NT2/D1 (cell line): Measurements from ENCODE around the gene USP21.

Source experiments
- DNase-seq: peaks from one replicate; pipeline ENCODE4 v3.0.0-alpha.2; 2011; ENCODE audit warnings: low read depth, low spot score
- H3K27me3 ChIP-seq: 2 replicates; pipeline ENCODE4 v1.6.0; 2011; ENCODE audit warnings: mild to moderate bottlenecking; ENCODE audit not compliant: insufficient read length, insufficient read depth
- H3K36me3 ChIP-seq: 2 replicates; pipeline ENCODE4 v1.6.1; 2011; ENCODE audit warnings: mild to moderate bottlenecking, low read length, mixed read lengths; ENCODE audit not compliant: insufficient read depth, insufficient read length
- H3K4me1 ChIP-seq: 2 replicates; pipeline ENCODE4 v1.5.1; 2011; ENCODE audit not compliant: insufficient read depth, insufficient read length
- H3K4me3 ChIP-seq: 2 replicates; pipeline ENCODE4 v1.5.1; 2011; ENCODE audit warnings: low read depth; ENCODE audit not compliant: insufficient read length
- H3K9ac ChIP-seq: 2 replicates; pipeline ENCODE4 v1.6.0; 2011; ENCODE audit warnings: low read depth; ENCODE audit not compliant: insufficient read length
- H3K9me3 ChIP-seq: 2 replicates; pipeline ENCODE4 v1.5.1; 2011; ENCODE audit warnings: mild to moderate bottlenecking, low read length; ENCODE audit not compliant: insufficient read depth
- SUZ12 ChIP-seq: IDR thresholded peaks from 2 replicates; pipeline ENCODE4 v1.6.1; 2011; ENCODE audit not compliant: insufficient read length, insufficient read depth; ENCODE audit errors: extremely low read depth
- YY1 ChIP-seq: IDR thresholded peaks from 2 replicates; pipeline ENCODE4 v1.6.1; 2011; ENCODE audit not compliant: insufficient read length, insufficient read depth
- ZNF274 ChIP-seq: IDR thresholded peaks from 2 replicates; pipeline ENCODE4 v1.6.1; 2011; ENCODE audit warnings: mild to moderate bottlenecking, low read depth, low read length

USP21 gene

DNA sequence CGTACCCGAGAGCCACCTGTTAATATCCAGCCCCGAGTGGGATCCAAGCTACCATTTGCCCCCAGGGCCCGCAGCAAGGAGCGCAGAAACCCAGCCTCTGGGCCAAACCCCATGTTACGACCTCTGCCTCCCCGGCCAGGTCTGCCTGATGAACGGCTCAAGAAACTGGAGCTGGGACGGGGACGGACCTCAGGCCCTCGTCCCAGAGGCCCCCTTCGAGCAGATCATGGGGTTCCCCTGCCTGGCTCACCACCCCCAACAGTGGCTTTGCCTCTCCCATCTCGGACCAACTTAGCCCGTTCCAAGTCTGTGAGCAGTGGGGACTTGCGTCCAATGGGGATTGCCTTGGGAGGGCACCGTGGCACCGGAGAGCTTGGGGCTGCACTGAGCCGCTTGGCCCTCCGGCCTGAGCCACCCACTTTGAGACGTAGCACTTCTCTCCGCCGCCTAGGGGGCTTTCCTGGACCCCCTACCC, 1.4 kb downstream of the USP21 start:
- Histone ChIP-seq H3K9me3 (no peaks in the 10 kb centered on the region), H3K36me3 (peaks cover 78% of the 10 kb centered on the region), H3K4me3 (no peak overlapping the region), H3K4me1 (peaks cover 7% of the 10 kb centered on the region), H3K27me3 (no peaks in the 10 kb centered on the region), H3K9ac (peak overlapping the region; percentile 12)
- no peak for TF ChIP-seq YY1
- TF ChIP-seq SUZ12, result no peak
- TF ChIP-seq ZNF274, result no peak
- no peak for DNase-seq

DNA sequence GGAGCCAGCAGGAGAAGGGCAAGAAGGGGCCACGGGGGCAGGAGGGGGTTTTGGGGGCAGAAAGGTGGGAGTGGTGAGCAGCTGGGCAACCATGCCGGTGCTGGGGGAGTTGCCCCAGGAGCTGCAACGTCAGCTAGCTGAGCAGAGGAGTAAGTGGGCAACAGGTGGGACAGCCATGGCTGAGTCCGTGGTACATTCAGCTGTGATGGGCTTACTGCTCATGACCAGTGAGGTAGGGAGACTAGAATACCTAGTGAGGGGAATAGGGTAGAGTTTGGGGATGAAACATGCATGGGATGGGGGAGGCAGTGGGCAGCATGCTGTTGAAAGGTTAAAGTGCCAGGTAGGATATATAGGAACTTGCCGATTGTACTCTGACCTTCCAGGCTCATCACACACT, 2.4 kb downstream of the USP21 start:
- H3K27me3 ChIP-seq, result no peaks in the 10 kb centered on the region
- H3K9ac ChIP-seq, result peak overlapping the region; percentile 6
- TF ChIP-seq ZNF274, result no peak
- TF ChIP-seq YY1, result no peak
- no peak for TF ChIP-seq SUZ12
- no peak overlapping the region for H3K4me3 ChIP-seq
- no peak for DNase-seq
- no peaks in the 10 kb centered on the region for H3K9me3 ChIP-seq
- H3K4me1 ChIP-seq, result peaks cover 7% of the 10 kb centered on the region
- H3K36me3 ChIP-seq, result peaks cover 75% of the 10 kb centered on the region

DNA sequence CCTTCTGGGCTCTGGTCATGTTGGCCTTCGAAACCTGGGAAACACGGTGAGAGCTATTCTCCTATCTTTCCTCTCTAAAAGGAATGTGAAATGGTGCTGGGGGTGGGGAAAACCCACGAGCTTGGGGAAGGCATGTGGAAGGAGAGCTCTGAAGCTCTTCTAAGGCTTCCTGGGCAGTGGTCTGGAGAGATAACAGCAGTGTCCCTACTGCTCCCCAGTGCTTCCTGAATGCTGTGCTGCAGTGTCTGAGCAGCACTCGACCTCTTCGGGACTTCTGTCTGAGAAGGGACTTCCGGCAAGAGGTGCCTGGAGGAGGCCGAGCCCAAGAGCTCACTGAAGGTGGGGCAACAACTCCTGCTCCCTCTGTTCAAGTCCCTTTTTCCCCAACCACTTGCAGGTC, 2.8 kb downstream of the USP21 start:
- no peak overlapping the region for H3K4me3 ChIP-seq
- H3K27me3 ChIP-seq, result no peaks in the 10 kb centered on the region
- H3K36me3 ChIP-seq, result peaks cover 71% of the 10 kb centered on the region
- peaks cover 7% of the 10 kb centered on the region for H3K4me1 ChIP-seq
- peak overlapping the region; percentile 6 for H3K9ac ChIP-seq
- TF ChIP-seq YY1 (no peak), SUZ12 (no peak), ZNF274 (no peak)
- DNase-seq, result no peak
- no peaks in the 10 kb centered on the region for H3K9me3 ChIP-seq

DNA sequence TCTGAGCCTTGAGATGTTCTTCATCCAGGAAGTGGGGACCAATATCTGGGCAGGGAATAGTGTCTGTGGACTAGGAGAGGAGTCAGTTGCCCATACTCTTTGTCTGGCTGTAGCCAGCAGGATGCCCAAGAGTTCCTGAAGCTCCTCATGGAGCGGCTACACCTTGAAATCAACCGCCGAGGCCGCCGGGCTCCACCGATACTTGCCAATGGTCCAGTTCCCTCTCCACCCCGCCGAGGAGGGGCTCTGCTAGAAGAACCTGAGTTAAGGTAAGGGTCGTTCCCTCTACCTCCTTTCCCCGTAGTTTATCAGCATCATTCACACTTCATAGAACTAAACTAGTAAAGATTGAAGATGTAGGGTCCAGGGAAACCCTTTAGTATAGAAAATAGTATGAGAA, 3.5 kb downstream of the USP21 start:
- H3K9me3 ChIP-seq, result no peaks in the 10 kb centered on the region
- TF ChIP-seq SUZ12 (no peak), YY1 (no peak), ZNF274 (no peak)
- no peak overlapping the region for H3K9ac ChIP-seq
- H3K27me3 ChIP-seq, result no peaks in the 10 kb centered on the region
- peaks cover 9% of the 10 kb centered on the region for H3K4me1 ChIP-seq
- H3K36me3 ChIP-seq, result peaks cover 65% of the 10 kb centered on the region
- no peak for DNase-seq
- H3K4me3 ChIP-seq, result no peak overlapping the region

- no peaks in the 10 kb centered on the region for H3K27me3 ChIP-seq
- H3K9me3 ChIP-seq, result no peaks in the 10 kb centered on the region
- H3K4me3 ChIP-seq, result no peak overlapping the region
- H3K9ac ChIP-seq, result no peak overlapping the region
- peaks cover 9% of the 10 kb centered on the region for H3K4me1 ChIP-seq
- no peak for DNase-seq
- H3K36me3 ChIP-seq, result peaks cover 63% of the 10 kb centered on the region
- TF ChIP-seq ZNF274 (no peak), YY1 (no peak), SUZ12 (no peak)
Measured at GRCh38 chr1:161163793-161164192, 4.5 kb downstream of the USP21 start.

GRCh38 chr1:161164901-161165610, 5.8 kb downstream of the USP21 start:
- no peaks in the 10 kb centered on the region for H3K27me3 ChIP-seq
- H3K9ac ChIP-seq, result no peak overlapping the region
- peaks cover 9% of the 10 kb centered on the region for H3K4me1 ChIP-seq
- peaks cover 72% of the 10 kb centered on the region for H3K36me3 ChIP-seq
- TF ChIP-seq ZNF274 (no peak), SUZ12 (no peak), YY1 (no peak)
- DNase-seq, result no peak
- H3K9me3 ChIP-seq, result no peaks in the 10 kb centered on the region
- peak overlapping the region; percentile 9 for H3K4me3 ChIP-seq

- peak; percentile 99 for DNase-seq
- Histone ChIP-seq H3K4me3 (peak within 1 kb of the TSS; percentile 97), H3K4me1 (peaks cover 5% of the 10 kb centered on the region), H3K9ac (peak within 1 kb of the TSS; percentile 86), H3K36me3 (peaks cover 73% of the 10 kb centered on the region), H3K9me3 (no peaks in the 10 kb centered on the region), H3K27me3 (no peaks in the 10 kb centered on the region)
- no peak for TF ChIP-seq YY1
- no peak for TF ChIP-seq SUZ12
- TF ChIP-seq ZNF274, result no peak
Measured at GRCh38 chr1:161165742-161166668, 6.7 kb downstream of the USP21 start, which contains the start of gene PPOX. Gene PPOX, plus strand, starts transcription at chr1:161166426. Its CDS starts 422 bp downstream, at chr1:161166848.
